GM18508 (cell line): ENCODE results near the gene IGFBP2.
"Not testable (repeated sequence)": the region's sequence is repeated elsewhere in the genome, so short reads cannot be mapped to it uniquely, and the experiment has no call there.

Source experiments
- ATAC-seq: cut with Tn5 transposase; IDR thresholded peaks from one replicate; pipeline ENCODE4 v1.9.1; 2021; ENCODE audit warnings: moderate number of reproducible peaks; ENCODE audit not compliant: insufficient read depth, unreplicated experiment

Gene IGFBP2

DNA sequence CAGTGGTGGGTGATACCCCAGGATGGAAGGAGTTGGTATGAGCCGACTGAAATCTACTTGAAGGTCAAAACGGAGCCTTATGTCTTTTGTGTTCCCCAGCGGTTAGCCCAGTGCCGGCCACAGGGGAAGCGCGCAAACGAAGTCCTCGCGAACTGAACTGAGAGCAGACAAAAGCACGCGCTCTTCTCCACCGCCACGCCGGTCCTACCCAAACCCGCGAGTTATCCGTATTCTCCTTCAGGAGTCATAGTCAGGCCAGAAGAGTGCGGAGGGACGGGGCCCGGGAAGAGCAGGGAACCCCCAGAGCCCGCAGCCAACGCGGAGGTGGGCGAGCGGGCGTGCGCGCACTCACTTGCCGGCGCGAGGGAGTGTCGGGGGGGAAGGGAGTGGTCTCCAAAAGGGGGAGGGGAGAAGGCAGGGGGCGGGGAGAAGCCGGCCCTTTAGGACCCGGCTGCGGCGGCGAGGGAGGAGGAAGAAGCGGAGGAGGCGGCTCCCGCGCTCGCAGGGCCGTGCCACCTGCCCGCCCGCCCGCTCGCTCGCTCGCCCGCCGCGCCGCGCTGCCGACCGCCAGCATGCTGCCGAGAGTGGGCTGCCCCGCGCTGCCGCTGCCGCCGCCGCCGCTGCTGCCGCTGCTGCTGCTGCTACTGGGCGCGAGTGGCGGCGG, at the start of gene IGFBP2:
IGFBP2 (plus strand) TSS at position 469 of the 664 bp plus-strand sequence; CDS start at position 573, 104 bp downstream.
- no peak for ATAC-seq

- no peak for ATAC-seq
Observed at GRCh38 chr2:216583606-216584005, 49.6 kb upstream of the IGFBP2 start.

- no peak for ATAC-seq
Observed at GRCh38 chr2:216584112-216584511, 49.1 kb upstream of the IGFBP2 start.

GRCh38 chr2:216585441-216585840, 47.8 kb upstream of the IGFBP2 start:
- no peak for ATAC-seq

DNA sequence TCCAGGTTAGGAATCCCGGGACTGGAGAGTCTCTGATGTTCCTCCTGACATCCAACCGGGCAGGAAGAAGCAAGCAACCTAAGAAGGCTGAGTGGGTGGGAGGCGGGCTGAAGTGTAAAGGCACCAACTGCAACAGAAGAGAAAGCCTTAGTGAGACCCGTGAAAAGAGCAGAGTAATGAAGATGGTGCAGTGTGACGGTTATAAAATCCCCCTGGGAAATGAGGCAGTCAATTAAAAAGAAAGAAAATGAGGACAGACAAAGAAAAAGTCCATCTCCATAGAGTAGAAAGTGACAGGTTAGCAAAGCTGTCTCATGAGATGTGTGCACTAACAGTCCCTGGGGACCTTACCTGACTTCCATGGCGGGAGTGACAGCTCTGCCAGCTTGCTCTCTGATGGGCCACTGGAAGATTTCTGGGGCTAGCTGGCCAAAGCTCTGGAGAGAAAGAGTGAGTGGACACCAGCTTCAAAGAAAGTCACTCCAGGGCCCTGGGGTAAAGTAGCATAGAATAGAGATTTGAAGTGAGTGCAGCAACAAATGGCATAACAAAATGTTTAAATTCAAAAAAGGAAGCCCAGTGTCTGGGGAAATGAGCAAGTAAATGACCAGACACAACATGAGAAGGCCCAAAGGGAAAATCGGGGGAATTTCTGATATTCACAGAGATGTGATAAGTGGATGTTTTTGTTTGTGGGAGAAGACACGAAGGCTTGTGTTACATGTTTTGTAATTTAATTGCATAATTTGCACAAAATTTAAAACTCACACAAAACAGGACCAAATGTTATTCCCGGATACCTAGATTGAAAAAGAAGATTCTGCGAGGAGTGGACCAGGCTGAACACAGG, 44.1 kb upstream of the IGFBP2 start:
- no peak for ATAC-seq

DNA sequence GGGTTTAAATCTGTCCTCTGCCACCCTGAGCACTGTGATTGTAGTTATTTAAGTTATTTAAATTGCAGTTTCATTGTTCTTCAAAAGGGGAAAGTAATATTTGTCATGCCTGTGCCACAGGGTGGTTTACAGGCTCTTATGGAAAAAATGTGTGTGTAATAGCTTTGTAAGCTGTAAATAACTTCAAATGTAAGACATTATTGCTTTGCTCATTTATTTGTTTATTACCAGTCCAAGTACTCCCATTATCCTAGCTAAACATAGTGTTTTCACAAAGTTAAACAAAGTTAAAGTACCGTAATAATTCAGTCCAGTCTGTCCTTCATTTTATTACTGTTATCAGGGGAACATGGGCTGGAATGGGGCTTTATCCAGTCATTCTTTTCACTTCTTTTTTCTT, 43.4 kb upstream of the IGFBP2 start:
- ATAC-seq, result no peak

DNA sequence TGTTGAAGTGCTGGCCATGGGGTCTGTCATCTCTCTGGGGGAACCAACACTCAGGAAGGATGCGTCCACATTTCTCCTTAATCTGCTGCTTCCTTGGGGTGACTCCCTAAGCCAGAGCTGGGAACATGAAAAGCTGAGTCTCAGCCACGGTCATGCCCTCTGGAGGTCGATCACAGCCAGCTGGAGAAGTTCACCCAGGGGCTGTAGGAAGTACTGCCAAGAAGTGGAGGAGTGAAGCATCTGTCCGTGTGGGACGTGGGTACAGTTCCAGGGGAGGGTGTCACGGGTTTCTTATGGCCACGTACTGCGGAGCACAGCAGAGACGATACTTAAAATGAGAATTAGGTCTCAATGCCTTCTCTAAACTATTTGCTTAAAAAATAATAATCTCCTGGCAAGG, 42.4 kb upstream of the IGFBP2 start:
- ATAC-seq, result no peak

DNA sequence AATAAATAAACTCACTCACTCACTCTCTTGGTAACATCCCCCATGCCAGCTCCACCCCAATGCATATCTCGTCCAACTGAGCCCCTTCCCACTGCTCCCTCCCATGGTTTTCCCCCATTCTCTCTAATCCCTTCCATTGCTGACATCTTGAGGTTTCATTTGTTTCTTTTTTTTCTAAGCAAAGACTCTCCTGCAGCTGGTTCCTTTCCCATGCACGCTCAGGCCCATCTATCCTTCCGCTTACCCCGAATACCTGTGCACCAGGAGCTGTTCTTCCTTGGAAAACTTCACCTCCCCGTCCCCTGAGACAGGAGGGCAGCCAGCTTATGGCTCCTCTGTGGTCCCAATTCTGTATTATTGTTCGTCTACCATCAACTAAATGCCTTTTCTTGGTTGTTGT, 41.7 kb upstream of the IGFBP2 start:
- no peak for ATAC-seq

DNA sequence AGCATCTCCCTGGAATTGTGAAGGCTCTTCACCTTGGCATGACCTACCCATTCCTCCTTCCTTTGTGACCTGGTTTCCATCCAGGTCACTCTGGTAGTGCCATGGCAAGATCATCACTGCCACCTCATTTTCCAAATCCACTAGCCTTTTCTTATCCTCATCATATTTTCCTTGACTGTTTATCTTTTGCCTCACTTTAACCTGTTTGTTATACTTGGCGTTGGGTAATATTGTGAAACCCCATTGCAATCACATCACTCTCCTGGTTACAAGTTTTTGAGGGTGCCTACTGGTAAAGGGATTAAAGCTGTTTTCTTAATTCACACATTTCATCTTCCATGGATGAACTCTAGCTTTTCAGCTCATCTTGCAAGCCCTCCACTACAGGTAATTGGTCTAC, 39.1 kb upstream of the IGFBP2 start:
- ATAC-seq, result no peak

GRCh38 chr2:216596236-216596979, 36.8 kb upstream of the IGFBP2 start:
- no peak for ATAC-seq

DNA sequence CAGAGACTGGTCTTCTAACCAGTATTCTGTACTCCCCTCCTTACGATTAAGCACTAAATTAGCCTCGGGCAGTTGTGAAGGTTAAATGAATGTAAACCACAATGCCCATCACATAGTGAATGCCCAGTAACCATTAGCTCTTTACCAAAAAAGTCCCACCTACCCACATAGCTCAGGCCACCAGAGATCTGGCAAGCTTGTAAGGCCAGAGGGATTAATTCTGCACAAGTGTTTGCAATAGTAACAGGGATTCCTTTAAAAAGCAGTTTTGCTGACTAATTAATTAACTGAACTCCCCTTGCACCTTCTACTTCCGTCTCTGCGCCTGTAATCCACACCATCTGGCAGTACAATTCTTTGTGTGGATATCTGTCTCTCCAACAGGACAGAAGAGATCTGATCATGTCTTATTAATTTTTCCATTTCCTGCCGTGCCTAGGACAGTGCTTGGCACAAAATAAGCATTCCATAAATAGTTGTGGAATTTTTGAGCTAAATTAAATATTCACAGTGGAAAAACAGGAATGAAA, 36.2 kb upstream of the IGFBP2 start:
- no peak for ATAC-seq

DNA sequence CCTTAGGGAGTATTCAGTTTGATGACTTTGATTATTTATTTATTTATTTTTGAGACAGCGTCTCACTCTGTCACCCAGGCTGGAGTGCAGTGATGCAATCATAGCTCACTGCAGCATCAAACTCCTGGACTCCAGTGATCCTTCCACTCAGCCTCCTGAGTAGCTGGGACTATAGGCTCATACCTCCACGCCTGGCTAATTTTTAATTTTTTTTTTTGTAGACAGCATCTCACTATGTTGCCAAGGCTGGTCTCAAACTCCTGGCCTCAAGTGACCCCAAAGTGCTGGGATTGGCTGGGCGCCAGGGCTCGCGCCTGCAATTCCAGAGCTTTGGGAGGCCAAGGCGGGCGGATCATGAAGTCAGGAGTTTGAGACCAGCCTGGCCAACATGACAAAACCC, 35.4 kb upstream of the IGFBP2 start:
- not testable (repeated sequence) for ATAC-seq

GRCh38 chr2:216601632-216602409, 31.4 kb upstream of the IGFBP2 start:
- no peak for ATAC-seq

DNA sequence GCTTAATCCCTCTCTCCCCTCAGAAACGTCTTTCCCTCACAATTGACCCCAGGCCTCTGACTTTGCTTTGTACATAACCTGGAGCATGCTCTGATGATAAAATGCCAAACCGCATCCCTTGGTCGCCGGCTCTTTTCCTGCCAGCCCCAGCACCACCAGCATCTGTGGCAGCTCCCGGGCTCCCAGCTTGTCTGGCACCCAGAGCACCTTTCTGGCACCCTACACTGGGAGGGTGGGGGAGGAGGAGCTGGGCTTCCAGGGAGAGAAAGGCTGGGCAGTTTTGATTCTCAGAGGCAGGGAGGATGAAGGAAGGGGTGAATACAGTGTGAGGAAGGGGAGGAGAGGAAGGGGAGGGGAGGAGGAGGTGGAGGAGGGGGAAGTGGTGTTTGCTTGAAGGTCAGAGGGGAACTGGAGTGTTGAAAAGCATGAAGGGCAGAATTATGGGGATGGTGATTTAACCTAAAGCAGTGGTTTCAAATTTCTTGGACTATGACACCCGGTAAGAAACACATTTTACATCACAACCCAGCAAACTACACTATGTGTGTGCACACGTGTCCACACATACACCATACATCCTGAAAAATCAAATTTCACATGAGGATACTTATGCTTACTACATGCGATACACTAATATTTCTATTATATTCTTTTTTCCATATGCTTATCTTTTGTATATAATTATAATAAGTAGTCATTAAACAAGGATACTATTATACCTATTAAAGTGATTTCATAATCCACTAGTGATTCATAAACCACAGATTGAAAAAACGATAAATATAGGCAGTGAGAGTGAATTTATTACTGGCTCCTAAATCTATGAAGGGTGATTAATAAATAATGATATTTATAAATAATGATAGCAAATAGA, 30.0 kb upstream of the IGFBP2 start:
- ATAC-seq, result no peak

- no peak for ATAC-seq
Observed at GRCh38 chr2:216603884-216604245, 29.4 kb upstream of the IGFBP2 start.

DNA sequence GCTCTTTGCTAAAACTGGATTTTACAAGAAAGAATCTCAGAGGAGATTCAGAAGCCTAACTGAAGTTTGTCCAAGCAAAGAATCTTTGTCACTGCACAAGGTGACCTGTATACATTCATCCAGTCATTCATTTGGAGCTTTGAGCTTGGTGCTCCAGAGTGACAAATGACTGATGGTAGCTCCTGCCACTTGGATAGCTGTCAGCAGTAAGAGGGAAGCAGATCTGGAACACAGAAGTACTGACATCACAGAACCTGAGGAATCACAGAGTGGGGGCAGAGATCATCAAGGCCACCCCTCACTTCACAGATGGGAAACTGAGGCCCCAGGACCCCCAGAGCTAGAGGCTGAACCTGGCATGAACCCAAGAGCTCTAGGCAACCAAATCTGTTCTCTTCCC, 28.8 kb upstream of the IGFBP2 start:
- ATAC-seq, result no peak

DNA sequence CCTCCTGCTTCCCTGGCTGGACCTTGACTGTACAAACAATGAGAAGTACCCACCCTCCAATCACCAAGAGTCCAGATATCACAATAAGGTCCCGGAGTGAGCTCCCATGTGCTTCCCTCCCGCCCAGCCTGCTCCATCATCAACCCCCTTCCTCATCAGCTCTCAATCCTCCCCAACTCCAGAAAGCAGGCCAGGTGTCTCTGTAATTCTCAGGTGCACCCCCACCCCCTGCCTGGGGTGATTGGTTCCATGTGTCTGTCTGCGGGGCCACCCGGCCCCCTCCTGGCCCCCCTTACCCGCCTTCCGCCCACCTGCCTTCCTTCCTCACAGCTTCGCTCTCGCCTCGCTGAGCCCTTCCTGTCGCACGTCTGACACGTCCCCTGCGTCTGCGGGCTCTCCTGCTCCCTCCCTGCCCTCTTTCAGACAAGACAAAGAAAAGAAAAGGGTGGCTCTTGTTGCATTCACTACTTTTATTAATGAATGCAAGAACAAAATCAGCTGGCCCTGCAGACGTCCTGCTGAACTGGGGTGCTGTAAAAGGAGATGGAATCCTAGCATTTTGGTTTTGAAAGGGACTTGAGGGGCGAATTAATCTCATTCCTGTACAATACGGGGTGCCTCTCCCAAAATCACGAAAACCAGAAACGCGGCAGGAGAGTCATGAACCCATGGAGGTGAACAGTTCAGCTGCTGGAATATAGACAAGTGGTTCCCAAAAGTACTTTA, 26.5 kb upstream of the IGFBP2 start:
- peak; percentile 63 for ATAC-seq

DNA sequence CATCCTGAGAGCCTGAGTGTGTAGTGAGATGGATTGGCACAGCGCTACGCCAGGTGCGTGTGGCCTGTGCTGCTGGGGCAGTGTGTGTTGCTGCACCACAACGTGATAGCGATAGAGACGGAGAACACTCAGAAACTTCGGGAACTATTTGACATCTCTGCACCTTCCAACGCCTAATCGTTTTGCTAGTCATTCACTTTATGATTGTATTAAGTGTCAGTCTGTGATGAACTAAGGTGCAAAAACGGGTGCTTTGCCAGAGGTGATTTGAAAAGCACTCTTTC, 26.0 kb upstream of the IGFBP2 start:
- ATAC-seq, result no peak

- ATAC-seq, result no peak
Observed at GRCh38 chr2:216608525-216608924, 24.7 kb upstream of the IGFBP2 start.
